ENCODE results near the gene GAREM1. TPM values are rescaled to one million over a fixed set of nuclear protein-coding genes. Genes with fewer than 3 reads are reported as not detected.

The GAREM1 gene
- total and polyA plus RNA-seq, 9 of the 15 experiments (the other 6 are each of a cell fraction or from before 2014, with no cell fraction given), result 0.03 to 0.33 (median 0.07) TPM; not detected in 1

DNA sequence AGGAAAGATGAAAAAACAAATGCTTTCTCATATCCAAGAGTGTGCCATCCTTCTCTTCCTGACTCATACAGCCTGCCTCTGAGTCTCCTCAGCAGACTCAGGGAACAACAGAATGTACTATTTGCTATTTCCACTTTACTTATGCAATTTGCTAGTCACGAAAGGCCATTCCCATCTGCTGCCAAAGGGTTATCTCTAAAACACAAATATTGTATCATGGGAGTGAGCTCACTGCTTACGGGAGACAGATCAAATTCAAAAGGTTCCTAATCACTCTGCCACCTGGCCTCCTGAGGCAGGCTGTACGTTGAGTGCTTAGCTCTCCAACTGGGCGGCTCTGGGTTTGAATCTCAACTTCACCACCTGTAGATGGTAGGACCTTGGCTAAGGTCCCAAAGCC, 92.0 kb downstream of the GAREM1 start (continued):
- TF ChIP-seq HDAC1 (IDR thresholded peaks at IDR 0.05) (no peak), SIN3B (IDR thresholded peaks at IDR 0.05; ENCODE audit: low read depth) (no peak), NR4A1 (CRISPR knock-in tag; IDR thresholded peaks at IDR 0.05) (no peak), NR4A1 (tag; IDR thresholded peaks at IDR 0.05) (no peak), CBFB (CRISPR knock-in tag; IDR thresholded peaks at IDR 0.05) (no peak), MBD2 (IDR thresholded peaks at IDR 0.05; ENCODE audit: borderline replicate concordance, low read depth) (no peak)
- TF ChIP-seq, protein P1, sequence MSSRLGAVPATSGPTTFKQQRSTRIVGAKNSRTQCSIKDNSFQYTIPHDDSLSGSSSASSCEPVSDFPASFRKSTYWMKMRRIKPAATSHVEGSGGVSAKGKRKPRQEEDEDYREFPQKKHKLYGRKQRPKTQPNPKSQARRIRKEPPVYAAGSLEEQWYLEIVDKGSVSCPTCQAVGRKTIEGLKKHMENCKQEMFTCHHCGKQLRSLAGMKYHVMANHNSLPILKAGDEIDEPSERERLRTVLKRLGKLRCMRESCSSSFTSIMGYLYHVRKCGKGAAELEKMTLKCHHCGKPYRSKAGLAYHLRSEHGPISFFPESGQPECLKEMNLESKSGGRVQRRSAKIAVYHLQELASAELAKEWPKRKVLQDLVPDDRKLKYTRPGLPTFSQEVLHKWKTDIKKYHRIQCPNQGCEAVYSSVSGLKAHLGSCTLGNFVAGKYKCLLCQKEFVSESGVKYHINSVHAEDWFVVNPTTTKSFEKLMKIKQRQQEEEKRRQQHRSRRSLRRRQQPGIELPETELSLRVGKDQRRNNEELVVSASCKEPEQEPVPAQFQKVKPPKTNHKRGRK (tag; IDR thresholded peaks at IDR 0.05), result no peak

DNA sequence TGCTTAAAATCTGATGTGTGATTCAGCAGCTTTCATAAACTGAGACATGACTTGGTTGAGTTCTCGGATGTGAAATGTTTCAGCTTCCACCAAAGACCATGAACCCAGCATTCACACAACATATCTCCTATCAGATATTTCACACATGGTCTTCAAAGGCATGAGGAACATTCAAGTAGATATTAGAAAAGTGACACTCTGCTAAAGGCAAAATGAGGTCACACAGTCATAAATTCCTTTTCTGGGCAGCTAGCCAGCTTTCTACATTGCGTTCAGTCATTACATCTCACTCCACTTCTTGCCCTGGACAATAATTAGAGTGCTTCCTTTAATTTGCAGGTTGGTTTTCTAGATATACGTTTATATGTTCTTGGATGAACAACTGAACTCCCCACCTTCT, 96.7 kb downstream of the GAREM1 start:
- H3K4me2 ChIP-seq (ENCODE audit: insufficient read depth, low read length), result no peak overlapping the region
- H3K27me3 ChIP-seq (ENCODE audit: control insufficient read depth in 2 of 2, insufficient read depth in 2 of 2, low read length in 2 of 2), result no peaks in the 10 kb centered on the region
- H3K4me3 ChIP-seq, result no peak overlapping the region
- no peak overlapping the region for H2AFZ ChIP-seq (ENCODE audit: low read depth, low read length)
- no peaks in the 10 kb centered on the region for H3K9me3 ChIP-seq (replicated peaks; ENCODE audit: control insufficient read depth, insufficient read depth, low read depth, low read length)
- no peak for FAIRE-seq
- no TSS peak for BruUV-seq (replicated peaks)
- no peaks in the 10 kb centered on the region for H3K4me1 ChIP-seq (replicated peaks in 1 of 2; ENCODE audit: control insufficient read depth in 2 of 2, insufficient read depth in 2 of 2, low read length in 2 of 2)
- H3K36me3 ChIP-seq (ENCODE audit: control insufficient read depth, insufficient read depth, low read length), result no peaks in the 10 kb centered on the region
- no peak overlapping the region for H3K9ac ChIP-seq (ENCODE audit: insufficient read depth in 1 of 2, low read depth in 2 of 2, low read length in 2 of 2)
- no peaks in the 10 kb centered on the region for H4K20me1 ChIP-seq (replicated peaks; ENCODE audit: control insufficient read depth, insufficient read depth, low read length)
- WGBS (ENCODE audit: insufficient coverage, low coverage, missing lambda C conversion rate), result 0% methylated on average over 3 of the region's 3 CpGs
- in situ Hi-C loops (cut with MboI), result no loop called here
- no peaks in the 10 kb centered on the region for H3K79me2 ChIP-seq (ENCODE audit: control insufficient read depth, insufficient read depth, low read length)
- no peak for ATAC-seq
- TF ChIP-seq, protein P2, sequence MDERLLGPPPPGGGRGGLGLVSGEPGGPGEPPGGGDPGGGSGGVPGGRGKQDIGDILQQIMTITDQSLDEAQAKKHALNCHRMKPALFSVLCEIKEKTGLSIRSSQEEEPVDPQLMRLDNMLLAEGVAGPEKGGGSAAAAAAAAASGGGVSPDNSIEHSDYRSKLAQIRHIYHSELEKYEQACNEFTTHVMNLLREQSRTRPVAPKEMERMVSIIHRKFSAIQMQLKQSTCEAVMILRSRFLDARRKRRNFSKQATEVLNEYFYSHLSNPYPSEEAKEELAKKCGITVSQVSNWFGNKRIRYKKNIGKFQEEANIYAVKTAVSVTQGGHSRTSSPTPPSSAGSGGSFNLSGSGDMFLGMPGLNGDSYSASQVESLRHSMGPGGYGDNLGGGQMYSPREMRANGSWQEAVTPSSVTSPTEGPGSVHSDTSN (CRISPR knock-in tag; IDR thresholded peaks at IDR 0.05; ENCODE audit: low read depth), result no peak
- TF ChIP-seq, protein P2 (tag; conservative IDR thresholded peaks at IDR 0.05; ENCODE audit: low read depth), result 0 out of 2 replicates have a peak, but pooled peaks have one; percentile 15
- TF ChIP-seq NFIC (IDR thresholded peaks at IDR 0.05) (peak; percentile 15; the same call in 1 of the 2 replicates), ZFPM2 (CRISPR knock-in tag; IDR thresholded peaks at IDR 0.05) (no peak)
- ChIA-PET CTCF (ENCODE audit: low intra/inter-chr PET ratio) (no interaction called here), POLR2A (no interaction called here)
- no peak overlapping the region for H3K27ac ChIP-seq (ENCODE audit: extremely low read depth, low read depth, low read length)
- intact Hi-C loops (cut with micrococcal nuclease), result no loop called here
- no peak for DNase-seq (ENCODE audit: extremely low read depth in 1 of 4, low spot score in 3 of 4)
- H3K9me1 ChIP-seq (ENCODE audit: control insufficient read depth, insufficient read depth, low read length), result no peaks in the 10 kb centered on the region
